Endothelial cell of umbilical vein (primary cell): Measurements from ENCODE around the gene BID. TPM values are rescaled to one million over a fixed set of nuclear protein-coding genes. Genes with fewer than 3 reads are reported as not detected.

Experiments
- BruUV-seq: library from RNA; stranded (reverse); fragments of 400-500 nt; replicated peaks from 2 replicates; lab custom pipeline; 2021; lab: Mats Ljungman, UMichigan
- CTCF ChIA-PET: fragments of 300-600, 350-600 bp; sonication (Branson Sonifier 250); formaldehyde crosslinking; loops from one replicate; lab custom pipeline; 2021; ENCODE audit warnings: antibody characterized with exemption, inconsistent platforms; lab: Charles Lee
- POLR2A ChIA-PET: fragments of 300-600, 350-600 bp; sonication (Branson Sonifier 250); formaldehyde crosslinking; loops from one replicate; lab custom pipeline; 2021; ENCODE audit warnings: antibody characterized with exemption, inconsistent platforms; lab: Charles Lee
- DNase-seq: peaks from one replicate; pipeline ENCODE4 v3.0.0-alpha.2; 2011; ENCODE audit warnings: low read depth, low spot score
- FAIRE-seq: peaks from 2 replicates; lab custom pipeline; 2011; peaks lifted over from hg19 to GRCh38; lab: Jason Lieb, UNC
- H2AFZ ChIP-seq: 2 replicates; pipeline ENCODE4 v1.6.0; 2012; ENCODE audit warnings: low read depth, low read length, control low read depth, inconsistent platforms
- H3K27ac ChIP-seq: 2 replicates; pipeline ENCODE4 v1.5.1; 2011; ENCODE audit warnings: low read depth, mild to moderate bottlenecking, control low read depth, low read length, moderate library complexity; ENCODE audit not compliant: insufficient read depth
- H3K27me3 ChIP-seq, 2 experiments: 2 replicates each; pipeline versions ENCODE4 v1.6.0 to v1.6.1; 2011; ENCODE audit warnings: low read length in 2 of 2, mixed read lengths in 1 of 2; ENCODE audit not compliant: control insufficient read depth in 2 of 2, insufficient read depth in 2 of 2
- H3K36me3 ChIP-seq, 2 experiments: 2 replicates in 1 of 2; 3 replicates in 1 of 2; pipeline ENCODE4 v1.5.1; 2011; ENCODE audit warnings: low read length in 2 of 2, mild to moderate bottlenecking in 1 of 2, moderate library complexity in 1 of 2; ENCODE audit not compliant: control insufficient read depth in 2 of 2, insufficient read depth in 2 of 2; ENCODE audit errors: extremely low read depth in 1 of 2
- H3K4me1 ChIP-seq: 3 replicates; pipeline ENCODE4 v1.5.1; 2011; ENCODE audit warnings: mild to moderate bottlenecking, low read length; ENCODE audit not compliant: control insufficient read depth, insufficient read depth; ENCODE audit errors: extremely low read depth
- H3K4me2 ChIP-seq: 2 replicates; pipeline ENCODE4 v1.6.1; 2011; ENCODE audit warnings: low read length, control low read depth, mixed read lengths; ENCODE audit not compliant: insufficient read depth
- H3K4me3 ChIP-seq, 3 experiments: fragments of 200-600 bp in 1 of 3; sonication (generic), shearing (Covaris generic) in 1 of 3; replicated peaks in 1 of 3; 2 replicates each; pipeline ENCODE4 v1.5.1; 2011 to 2016; ENCODE audit warnings: control low read depth in 3 of 3, low read length in 3 of 3, mild to moderate bottlenecking in 2 of 3, inconsistent platforms in 1 of 3, low read depth in 1 of 3, moderate library complexity in 1 of 3; ENCODE audit not compliant: insufficient read depth in 1 of 3
- H3K79me2 ChIP-seq: 2 replicates; pipeline ENCODE4 v1.6.0; 2012; ENCODE audit warnings: low read length, inconsistent platforms; ENCODE audit not compliant: control insufficient read depth, insufficient read depth
- H3K9ac ChIP-seq: replicated peaks from 2 replicates; pipeline ENCODE3; 2011; ENCODE audit warnings: low read length, control low read depth; ENCODE audit not compliant: insufficient read depth; ENCODE audit errors: extremely low read depth
- H3K9me1 ChIP-seq: replicated peaks from 3 replicates; pipeline ENCODE4 v1.6.0; 2011; ENCODE audit warnings: mild to moderate bottlenecking, low read length; ENCODE audit not compliant: control insufficient read depth, insufficient read depth; ENCODE audit errors: extremely low read depth
- H3K9me3 ChIP-seq: replicated peaks from 2 replicates; pipeline ENCODE4 v1.5.1; 2012; ENCODE audit warnings: low read length, inconsistent platforms; ENCODE audit not compliant: control insufficient read depth, insufficient read depth
- H4K20me1 ChIP-seq: replicated peaks from 2 replicates; pipeline ENCODE3; 2011; ENCODE audit warnings: mild to moderate bottlenecking, low read length; ENCODE audit not compliant: control insufficient read depth, insufficient read depth; ENCODE audit errors: extremely low read depth
- EZH2 ChIP-seq: IDR thresholded peaks from 2 replicates; pipeline ENCODE4 v1.6.1; 2012; ENCODE audit warnings: borderline replicate concordance, low read depth, mild to moderate bottlenecking, moderate library complexity, low read length, inconsistent platforms; ENCODE audit not compliant: severe bottlenecking
- FOS ChIP-seq: IDR thresholded peaks from 2 replicates; pipeline ENCODE4 v1.6.1; 2011; ENCODE audit warnings: mild to moderate bottlenecking, low read length, moderate library complexity, borderline replicate concordance; ENCODE audit not compliant: insufficient read depth
- GATA2 ChIP-seq: IDR thresholded peaks from 2 replicates; pipeline ENCODE4 v1.7.0; 2011; ENCODE audit warnings: low read depth, mild to moderate bottlenecking, moderate library complexity, mixed read lengths, low read length; ENCODE audit not compliant: insufficient read length, insufficient read depth
- JUN ChIP-seq: IDR thresholded peaks from 2 replicates; pipeline ENCODE4 v1.6.1; 2011; ENCODE audit warnings: borderline replicate concordance, low read depth; ENCODE audit not compliant: insufficient read length, insufficient read depth
- MAX ChIP-seq: IDR thresholded peaks from 2 replicates; pipeline ENCODE4 v1.6.1; 2011; ENCODE audit not compliant: insufficient read depth, insufficient read length
- MYC ChIP-seq: IDR thresholded peaks from one replicate; pipeline ENCODE4 v1.6.1; 2011; ENCODE audit warnings: mild to moderate bottlenecking, low read depth, low read length
- POLR2A ChIP-seq: IDR thresholded peaks from 2 replicates; pipeline ENCODE4 v1.6.1; 2012; ENCODE audit warnings: low read depth, mild to moderate bottlenecking, control low read depth, low read length
- POLR2AphosphoS5 ChIP-seq: IDR thresholded peaks from 2 replicates; pipeline ENCODE4 v1.6.1; 2012; ENCODE audit warnings: low read depth, mild to moderate bottlenecking, control low read depth, low read length, moderate library complexity; ENCODE audit not compliant: insufficient read depth
- dilution Hi-C: fragments of 300-500 bp; cut with MboI; formaldehyde crosslinking; loops from one replicate; pipeline ENCODE4 v1.15.0; 2019; ENCODE audit warnings: low sequenced_read_pairs; ENCODE audit not compliant: extremely low pct_ligation_motif_present
- intact Hi-C: fragments of 100-400 bp; cut with micrococcal nuclease; formaldehyde crosslinking; loops from one replicate; pipeline ENCODE4 v1.10.0; 2022
- polyA plus RNA-seq, 4 experiments: library from polyadenylated mRNA; depleted of rRNA in 3 of 4; stranded (reverse) in 3 of 4; unstranded in 1 of 4; fragments of >200 nt; gene quantifications; 2 replicates each; pipeline versions ENCODE4 v1.2.1 to v1.2.3, GENCODE V29; 2011 to 2012; ENCODE audit warnings: missing spikeins in 1 of 4
- total RNA-seq: library from RNA; stranded (reverse); gene quantifications from 2 replicates; pipeline ENCODE4 v1.2.3, GENCODE V29; 2021
- TF ChIP-seq, protein P1 (sequence below), 2 donors: IDR thresholded peaks; 1 replicate in 1 of 2; 2 replicates in 1 of 2; pipeline ENCODE4 v1.5.1; 2011; ENCODE audit warnings: low read length in 2 of 2, mild to moderate bottlenecking in 2 of 2, moderate library complexity in 2 of 2, control low read depth in 1 of 2, inconsistent platforms in 1 of 2, low read depth in 1 of 2; ENCODE audit not compliant: insufficient read depth in 1 of 2; ENCODE audit errors: extremely low read depth in 1 of 2

BID gene
- total and polyA plus RNA-seq, 2 donors (not counting 3 experiments of a cell fraction or from before 2014, with no cell fraction given): 39.0 to 119 TPM

DNA sequence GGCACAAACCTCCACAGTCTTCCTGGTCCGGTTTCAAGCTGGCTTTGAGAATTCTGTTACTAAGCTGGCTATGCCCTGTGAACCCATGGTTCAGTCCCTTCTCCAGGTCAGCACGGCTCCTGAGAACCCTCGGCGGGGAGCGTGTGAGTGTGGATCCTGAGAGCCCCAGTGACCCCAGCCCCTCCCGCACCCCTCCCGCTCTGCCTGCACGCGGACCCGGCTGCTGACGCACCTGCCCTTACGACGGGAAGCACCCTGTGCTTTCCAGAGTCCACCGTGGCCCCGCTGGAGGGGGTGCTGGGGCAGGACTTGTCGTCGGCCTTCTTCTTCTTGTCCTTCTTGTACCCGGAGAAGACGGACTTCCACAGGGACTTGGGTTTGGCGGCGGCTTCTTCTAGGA is 42.8 kb upstream of the BID start:
- POLR2A ChIA-PET: no interaction called here

GRCh38 chr22:17816649-17817048 is 42.4 kb upstream of the BID start:
- Histone ChIP-seq H3K27me3 (no peaks in the 10 kb centered on the region), H4K20me1 (no peaks in the 10 kb centered on the region), H2AFZ (no peak overlapping the region), H3K9ac (no peak overlapping the region), H3K9me1 (no peaks in the 10 kb centered on the region), H3K36me3 (peaks cover 2 to 18% of the 10 kb centered on the region in 2 experiments), H3K4me3 (no peak overlapping the region), H3K4me2 (no peak overlapping the region), H3K27ac (no peak overlapping the region), H3K9me3 (no peaks in the 10 kb centered on the region), H3K4me1 (no peaks in the 10 kb centered on the region), H3K79me2 (no peaks in the 10 kb centered on the region)
- FAIRE-seq: no peak
- BruUV-seq: no TSS peak
- no peak for TF ChIP-seq FOS
- no peak for TF ChIP-seq MAX
- TF ChIP-seq EZH2: no peak
- no peak for TF ChIP-seq POLR2AphosphoS5
- no peak for TF ChIP-seq GATA2
- TF ChIP-seq JUN: no peak
- no peak for TF ChIP-seq MYC
- no peak for TF ChIP-seq POLR2A
- TF ChIP-seq, protein P1, sequence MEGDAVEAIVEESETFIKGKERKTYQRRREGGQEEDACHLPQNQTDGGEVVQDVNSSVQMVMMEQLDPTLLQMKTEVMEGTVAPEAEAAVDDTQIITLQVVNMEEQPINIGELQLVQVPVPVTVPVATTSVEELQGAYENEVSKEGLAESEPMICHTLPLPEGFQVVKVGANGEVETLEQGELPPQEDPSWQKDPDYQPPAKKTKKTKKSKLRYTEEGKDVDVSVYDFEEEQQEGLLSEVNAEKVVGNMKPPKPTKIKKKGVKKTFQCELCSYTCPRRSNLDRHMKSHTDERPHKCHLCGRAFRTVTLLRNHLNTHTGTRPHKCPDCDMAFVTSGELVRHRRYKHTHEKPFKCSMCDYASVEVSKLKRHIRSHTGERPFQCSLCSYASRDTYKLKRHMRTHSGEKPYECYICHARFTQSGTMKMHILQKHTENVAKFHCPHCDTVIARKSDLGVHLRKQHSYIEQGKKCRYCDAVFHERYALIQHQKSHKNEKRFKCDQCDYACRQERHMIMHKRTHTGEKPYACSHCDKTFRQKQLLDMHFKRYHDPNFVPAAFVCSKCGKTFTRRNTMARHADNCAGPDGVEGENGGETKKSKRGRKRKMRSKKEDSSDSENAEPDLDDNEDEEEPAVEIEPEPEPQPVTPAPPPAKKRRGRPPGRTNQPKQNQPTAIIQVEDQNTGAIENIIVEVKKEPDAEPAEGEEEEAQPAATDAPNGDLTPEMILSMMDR (IDR thresholded peaks at IDR 0.05; ENCODE audit: extremely low read depth in 1 of 2, insufficient read depth in 1 of 2, low read depth in 1 of 2, low read length in 2 of 2): no peak
- dilution Hi-C loops (no loop called here), intact Hi-C loops (no loop called here)
- DNase-seq: no peak
- POLR2A ChIA-PET: no interaction called here
- CTCF ChIA-PET: interaction anchor here (1.4 to 2.4 kb wide), 2 partner anchors 11 to 14 kb away, joined by 3 to 7 read pairs; no protein-coding TSS in a partner anchor

More for the DNA sequence above, 42.8 kb upstream of the BID start:
- intact Hi-C loops (no loop called here), dilution Hi-C loops (no loop called here)
- H3K27ac ChIP-seq: no peak overlapping the region
- no peak for FAIRE-seq
- no peaks in the 10 kb centered on the region for H3K9me3 ChIP-seq
- no peak overlapping the region for H3K4me3 ChIP-seq
- H3K4me2 ChIP-seq: no peak overlapping the region
- H3K27me3 ChIP-seq: no peaks in the 10 kb centered on the region
- no peaks in the 10 kb centered on the region for H3K79me2 ChIP-seq
- no peak for DNase-seq
- CTCF ChIA-PET: interaction anchor here (1.4 to 2.4 kb wide), 3 partner anchors 11 to 259 kb away, joined by 3 to 7 read pairs (median 6); no protein-coding TSS in a partner anchor
- no peak overlapping the region for H2AFZ ChIP-seq
- no peaks in the 10 kb centered on the region for H4K20me1 ChIP-seq
- H3K9ac ChIP-seq: no peak overlapping the region
- peaks cover 2 to 17% of the 10 kb centered on the region in 2 experiments for H3K36me3 ChIP-seq
- no peaks in the 10 kb centered on the region for H3K9me1 ChIP-seq
- no TSS peak for BruUV-seq
- no peak for TF ChIP-seq FOS
- no peak for TF ChIP-seq EZH2
- TF ChIP-seq POLR2AphosphoS5: no peak
- no peak for TF ChIP-seq MYC
- no peaks in the 10 kb centered on the region for H3K4me1 ChIP-seq
